ENCODE measurements around the gene C2orf74. TPM values are rescaled to one million over a fixed set of nuclear protein-coding genes. Genes with fewer than 3 reads are reported as not detected.

The C2orf74 gene
- total RNA-seq, 4 donors from 2014 or later = 4.2 to 7.1 (median 6.7) TPM; not detected in 1

DNA sequence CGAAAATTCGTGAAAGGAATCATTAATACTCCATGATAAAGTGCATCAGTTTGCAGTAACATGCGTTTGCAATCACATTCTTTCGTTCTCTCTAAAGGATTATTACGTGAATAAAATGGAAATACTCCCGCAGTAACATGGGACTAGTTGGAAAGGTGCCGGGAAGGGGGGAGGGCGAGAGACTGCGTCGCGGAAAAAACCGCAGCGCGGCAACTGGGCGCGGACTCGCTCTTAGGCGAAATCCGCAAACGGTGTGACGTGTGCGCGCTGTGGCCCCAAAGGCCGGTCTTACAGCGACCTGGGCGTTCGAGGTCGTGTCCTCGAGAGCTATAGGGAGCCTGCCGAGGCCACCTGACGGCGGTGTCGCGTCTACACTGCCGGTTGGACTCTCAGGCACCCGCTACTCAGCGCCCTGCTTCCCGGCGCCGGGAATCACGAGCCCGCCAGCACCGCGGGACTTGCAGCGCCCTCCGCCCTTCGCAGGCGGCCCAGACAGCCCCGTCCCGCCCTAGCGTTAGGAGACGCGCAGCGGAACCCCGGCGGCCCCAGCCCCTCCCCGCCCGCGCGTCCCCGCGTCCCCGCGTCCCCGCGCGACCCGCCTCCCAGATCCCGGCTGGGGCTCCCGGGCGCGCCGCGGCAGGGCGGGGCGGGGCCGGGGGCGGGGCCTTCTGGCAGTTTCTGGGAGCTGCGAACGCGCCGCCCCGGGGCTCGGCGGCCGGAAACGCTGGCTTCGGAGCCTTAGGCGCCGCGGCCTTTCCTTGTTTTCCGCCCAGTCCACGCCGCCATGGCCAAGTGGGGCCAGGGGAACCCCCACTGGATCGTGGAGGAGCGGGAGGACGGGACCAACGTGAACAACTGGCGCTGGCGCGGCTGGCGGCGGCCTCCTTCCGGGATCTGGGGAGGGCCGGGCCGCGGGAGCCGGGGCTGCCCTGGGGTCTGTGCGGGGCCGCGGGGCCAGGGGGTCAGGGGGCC, 15.1 kb downstream of the C2orf74 start:
- Histone ChIP-seq H3K27me3 (no peaks in the 10 kb centered on the region), H3K36me3 (peaks cover 0 to 13% (median 0%) of the 10 kb centered on the region in 4 donors), H3K27ac (peak overlapping the region; percentile 96 to 99 (median 97)), H3K9me3 (no peaks in the 10 kb centered on the region), H3K4me3 (peak overlapping the region; percentile 66 to 87 (median 78)), H3K4me1 (peaks cover 24 to 46% (median 39%) of the 10 kb centered on the region in 4 donors)
- WGBS, 2 donors (ENCODE audit: low coverage in 1 of 2) = 0 to 1% methylated on average over 7 to 60 of the region's 111 CpGs
- intact Hi-C loops (cut with DNase I; ENCODE audit: low total_unique reads) = no loop called here
- DNase-seq = peak; percentile 96
- TF ChIP-seq POLR2AphosphoS5 (IDR thresholded peaks at IDR 0.05) (peak; percentile 84 to 89 (median 86)), CTCF (IDR thresholded peaks at IDR 0.05) (peak in 1 of 5 experiments; percentile 29), EP300 (IDR thresholded peaks at IDR 0.05; ENCODE audit: low read depth) (peak; percentile 29), POLR2A (IDR thresholded peaks at IDR 0.05) (peak; percentile 93)
- in situ Hi-C loops (cut with MboI; ENCODE audit: low pct_ligation_motif_present in 1 of 4, low pct_unique_long_range_greater_than_20kb in 1 of 4, low sequenced_read_pairs in 3 of 4) = no loop called here

DNA sequence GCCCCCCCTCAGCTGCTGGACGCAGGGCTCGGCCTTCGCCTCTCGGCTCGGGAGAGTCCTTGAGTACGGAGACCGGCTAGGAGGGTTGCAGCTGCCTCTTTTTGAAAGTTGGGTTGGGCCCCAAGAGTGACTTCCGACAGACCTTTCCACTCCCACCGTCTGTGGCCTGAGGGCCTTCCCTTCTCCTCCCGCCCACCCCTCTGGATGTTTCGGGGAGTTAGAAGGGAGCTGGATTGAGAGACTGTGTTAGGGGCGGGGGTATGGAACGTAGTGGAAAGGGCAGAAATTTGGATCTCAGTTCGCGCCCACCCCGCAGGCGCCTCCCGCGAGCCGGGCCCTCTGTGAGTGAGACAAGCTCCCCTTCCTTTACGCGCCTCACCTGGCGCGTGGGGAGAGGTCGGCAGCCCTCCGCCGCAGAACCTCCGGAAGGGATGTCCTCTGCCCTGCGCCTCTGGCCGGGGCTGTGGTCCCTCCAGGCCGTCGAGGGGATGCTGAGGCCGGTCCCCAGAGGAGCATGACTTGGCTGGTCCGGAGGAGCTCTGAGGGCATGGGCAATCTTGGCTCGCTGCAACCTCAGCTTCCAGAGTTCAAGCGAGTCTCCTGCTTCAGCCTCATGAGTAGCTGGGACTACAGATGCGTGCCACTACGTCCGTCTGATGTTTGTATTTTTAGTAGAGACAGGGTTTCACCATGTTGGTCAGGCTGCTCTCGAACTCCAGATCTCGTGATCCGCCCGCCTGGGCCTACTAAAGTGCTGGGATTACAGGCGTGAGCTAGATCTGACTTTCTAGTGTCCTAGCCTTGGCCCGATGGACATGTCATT, 15.9 kb downstream of the C2orf74 start:
- no peaks in the 10 kb centered on the region for H3K9me3 ChIP-seq
- in situ Hi-C loops (cut with MboI; ENCODE audit: low pct_ligation_motif_present in 1 of 4, low pct_unique_long_range_greater_than_20kb in 1 of 4, low sequenced_read_pairs in 3 of 4) = no loop called here
- peaks cover 24 to 46% (median 39%) of the 10 kb centered on the region in 4 donors for H3K4me1 ChIP-seq
- H3K4me3 ChIP-seq = peak overlapping the region; percentile 66 to 87 (median 78)
- peak; percentile 35 for DNase-seq
- intact Hi-C loops (cut with DNase I; ENCODE audit: low total_unique reads) = no loop called here
- H3K27me3 ChIP-seq = no peaks in the 10 kb centered on the region
- no peak for TF ChIP-seq CTCF (IDR thresholded peaks at IDR 0.05)
- TF ChIP-seq POLR2A (IDR thresholded peaks at IDR 0.05) = no peak
- no peak for TF ChIP-seq POLR2AphosphoS5 (IDR thresholded peaks at IDR 0.05)
- TF ChIP-seq EP300 (IDR thresholded peaks at IDR 0.05; ENCODE audit: low read depth) = no peak
- WGBS, 2 donors (ENCODE audit: low coverage in 1 of 2) = 20 to 80% methylated on average over 1 to 30 of the region's 45 CpGs
- peaks cover 0 to 14% (median 3%) of the 10 kb centered on the region in 4 donors for H3K36me3 ChIP-seq
- peak overlapping the region; percentile 96 to 99 (median 97) for H3K27ac ChIP-seq

GRCh38 chr2:61178603-61179545, 16.9 kb downstream of the C2orf74 start:
- WGBS, 2 donors (ENCODE audit: low coverage in 1 of 2) = 82 to 90% methylated on average over 13 to 22 of the region's 22 CpGs
- in situ Hi-C loops (cut with MboI; ENCODE audit: low pct_ligation_motif_present in 1 of 4, low pct_unique_long_range_greater_than_20kb in 1 of 4, low sequenced_read_pairs in 3 of 4) (no loop called here), intact Hi-C loops (cut with DNase I; ENCODE audit: low total_unique reads) (no loop called here)
- Histone ChIP-seq H3K27me3 (no peaks in the 10 kb centered on the region), H3K4me3 (peak overlapping the region in 2 of 4 donors; percentile 71 to 87), H3K9me3 (no peaks in the 10 kb centered on the region), H3K27ac (peak overlapping the region; percentile 96 to 99 (median 97)), H3K36me3 (peaks cover 0 to 24% (median 7%) of the 10 kb centered on the region in 4 donors), H3K4me1 (peaks cover 24 to 46% (median 39%) of the 10 kb centered on the region in 4 donors)
- TF ChIP-seq CTCF (IDR thresholded peaks at IDR 0.05) = no peak
- TF ChIP-seq POLR2A (IDR thresholded peaks at IDR 0.05) = no peak
- no peak for TF ChIP-seq POLR2AphosphoS5 (IDR thresholded peaks at IDR 0.05)
- no peak for TF ChIP-seq EP300 (IDR thresholded peaks at IDR 0.05; ENCODE audit: low read depth)
- DNase-seq = no peak

Measured in transverse colon (tissue), 4 donors.